Skeletal muscle satellite cell (primary cell): ENCODE data around the gene ZBTB18.

Source experiments
- H3K27me3 ChIP-seq: 2 replicates; pipeline ENCODE4 v1.7.0; 2013; ENCODE audit warnings: low read length; ENCODE audit not compliant: control insufficient read depth, insufficient read depth
- H3K36me3 ChIP-seq: 2 replicates; pipeline ENCODE4 v1.7.0; 2013; ENCODE audit warnings: mild to moderate bottlenecking, control low read depth, low read length; ENCODE audit not compliant: insufficient read depth
- H3K4me1 ChIP-seq: 2 replicates; pipeline ENCODE4 v1.7.0; 2013; ENCODE audit warnings: low read length; ENCODE audit not compliant: control insufficient read depth, insufficient read depth
- H3K4me2 ChIP-seq: 2 replicates; pipeline ENCODE4 v1.7.0; 2013; ENCODE audit warnings: mild to moderate bottlenecking, low read length
- H3K4me3 ChIP-seq: 2 replicates; pipeline ENCODE4 v1.7.0; 2013; ENCODE audit warnings: low read length
- H3K9ac ChIP-seq: 2 replicates; pipeline ENCODE4 v1.7.0; 2013; ENCODE audit warnings: mild to moderate bottlenecking, low read depth, low read length, moderate library complexity
- H3K9me3 ChIP-seq: replicated peaks from 2 replicates; pipeline ENCODE4 v1.7.0; 2013; ENCODE audit warnings: mild to moderate bottlenecking, control low read depth, low read length

The ZBTB18 gene

GRCh38 chr1:244080343-244080929, 29.4 kb downstream of the ZBTB18 start:
- H3K4me1 ChIP-seq: peaks cover 10% of the 10 kb centered on the region
- H3K9ac ChIP-seq: no peak overlapping the region
- H3K9me3 ChIP-seq: no peaks in the 10 kb centered on the region
- H3K4me2 ChIP-seq: no peak overlapping the region
- H3K27me3 ChIP-seq: peaks cover 34% of the 10 kb centered on the region
- H3K4me3 ChIP-seq: no peak overlapping the region
- H3K36me3 ChIP-seq: no peaks in the 10 kb centered on the region

- no peaks in the 10 kb centered on the region for H3K36me3 ChIP-seq
- H3K9ac ChIP-seq: no peak overlapping the region
- no peaks in the 10 kb centered on the region for H3K4me1 ChIP-seq
- no peak overlapping the region for H3K4me3 ChIP-seq
- peaks cover 29% of the 10 kb centered on the region for H3K27me3 ChIP-seq
- H3K4me2 ChIP-seq: no peak overlapping the region
- H3K9me3 ChIP-seq: no peaks in the 10 kb centered on the region
These were observed 31.9 kb downstream of the ZBTB18 start for GRCh38 chr1:244082969-244083368.

- peaks cover 29% of the 10 kb centered on the region for H3K27me3 ChIP-seq
- H3K4me1 ChIP-seq: no peaks in the 10 kb centered on the region
- no peaks in the 10 kb centered on the region for H3K9me3 ChIP-seq
- no peak overlapping the region for H3K4me3 ChIP-seq
- H3K36me3 ChIP-seq: no peaks in the 10 kb centered on the region
- no peak overlapping the region for H3K4me2 ChIP-seq
- no peak overlapping the region for H3K9ac ChIP-seq
These were observed 32.4 kb downstream of the ZBTB18 start for GRCh38 chr1:244083383-244083943.

GRCh38 chr1:244084763-244085162, 33.7 kb downstream of the ZBTB18 start:
- H3K27me3 ChIP-seq: peaks cover 29% of the 10 kb centered on the region
- no peak overlapping the region for H3K4me2 ChIP-seq
- no peaks in the 10 kb centered on the region for H3K36me3 ChIP-seq
- H3K4me1 ChIP-seq: no peaks in the 10 kb centered on the region
- no peaks in the 10 kb centered on the region for H3K9me3 ChIP-seq
- H3K4me3 ChIP-seq: no peak overlapping the region
- H3K9ac ChIP-seq: no peak overlapping the region

GRCh38 chr1:244085891-244086290, 34.8 kb downstream of the ZBTB18 start:
- Histone ChIP-seq H3K4me3 (no peak overlapping the region), H3K27me3 (peaks cover 29% of the 10 kb centered on the region), H3K9me3 (no peaks in the 10 kb centered on the region), H3K4me2 (no peak overlapping the region), H3K4me1 (no peaks in the 10 kb centered on the region), H3K9ac (no peak overlapping the region), H3K36me3 (no peaks in the 10 kb centered on the region)

GRCh38 chr1:244087021-244087560, 36.0 kb downstream of the ZBTB18 start:
- H3K4me1 ChIP-seq: no peaks in the 10 kb centered on the region
- H3K4me2 ChIP-seq: no peak overlapping the region
- no peaks in the 10 kb centered on the region for H3K36me3 ChIP-seq
- H3K9ac ChIP-seq: no peak overlapping the region
- no peaks in the 10 kb centered on the region for H3K9me3 ChIP-seq
- no peak overlapping the region for H3K4me3 ChIP-seq
- H3K27me3 ChIP-seq: peaks cover 24% of the 10 kb centered on the region

GRCh38 chr1:244087611-244088010, 36.5 kb downstream of the ZBTB18 start:
- Histone ChIP-seq H3K4me1 (peaks cover 2% of the 10 kb centered on the region), H3K9me3 (no peaks in the 10 kb centered on the region), H3K36me3 (no peaks in the 10 kb centered on the region), H3K27me3 (peaks cover 19% of the 10 kb centered on the region), H3K4me2 (no peak overlapping the region), H3K4me3 (no peak overlapping the region), H3K9ac (no peak overlapping the region)

GRCh38 chr1:244088161-244088560, 37.1 kb downstream of the ZBTB18 start:
- H3K4me2 ChIP-seq: no peak overlapping the region
- H3K4me3 ChIP-seq: no peak overlapping the region
- no peak overlapping the region for H3K9ac ChIP-seq
- H3K4me1 ChIP-seq: peaks cover 2% of the 10 kb centered on the region
- no peaks in the 10 kb centered on the region for H3K9me3 ChIP-seq
- no peaks in the 10 kb centered on the region for H3K36me3 ChIP-seq
- H3K27me3 ChIP-seq: peaks cover 13% of the 10 kb centered on the region

GRCh38 chr1:244089561-244089960, 38.5 kb downstream of the ZBTB18 start:
- Histone ChIP-seq H3K4me3 (no peak overlapping the region), H3K9me3 (no peaks in the 10 kb centered on the region), H3K4me2 (no peak overlapping the region), H3K4me1 (peaks cover 2% of the 10 kb centered on the region), H3K27me3 (peaks cover 4% of the 10 kb centered on the region), H3K36me3 (no peaks in the 10 kb centered on the region), H3K9ac (no peak overlapping the region)

GRCh38 chr1:244090645-244091044, 39.6 kb downstream of the ZBTB18 start:
- Histone ChIP-seq H3K4me1 (peaks cover 2% of the 10 kb centered on the region), H3K9me3 (no peaks in the 10 kb centered on the region), H3K27me3 (no peaks in the 10 kb centered on the region), H3K4me2 (no peak overlapping the region), H3K4me3 (no peak overlapping the region), H3K36me3 (no peaks in the 10 kb centered on the region), H3K9ac (no peak overlapping the region)

- Histone ChIP-seq H3K9me3 (no peaks in the 10 kb centered on the region), H3K27me3 (no peaks in the 10 kb centered on the region), H3K4me3 (no peak overlapping the region), H3K4me1 (peaks cover 2% of the 10 kb centered on the region), H3K36me3 (no peaks in the 10 kb centered on the region), H3K9ac (no peak overlapping the region), H3K4me2 (no peak overlapping the region)
These were observed 41.3 kb downstream of the ZBTB18 start for GRCh38 chr1:244092293-244092963.
